SK-N-SH treated with all-trans-retinoic acid at 6 μM for 48 hours (cell line): ENCODE data around the gene FNDC8.

Experiments
- ATAC-seq: fragments of 200-7000 bp; cut with Tn5 transposase; 3 replicates; pipeline ENCODE4 v1.9.1; 2020; ENCODE audit warnings: mild to moderate bottlenecking, moderate library complexity
- ARNTL ChIP-seq: fragments of 450-650 bp; formaldehyde crosslinking; IDR thresholded peaks from 2 replicates; pipeline ENCODE4 v1.5.0; 2020; ENCODE audit warnings: low read depth, mild to moderate bottlenecking, moderate library complexity, borderline replicate concordance
- BACH2 ChIP-seq: fragments of 250-450 bp; sonication (Bioruptor Pico); IDR thresholded peaks from 2 replicates; pipeline ENCODE4 v1.9.0; 2021; ENCODE audit warnings: mild to moderate bottlenecking, borderline replicate concordance
- CSDC2 ChIP-seq: fragments of 250-450 bp; sonication (Bioruptor Pico); IDR thresholded peaks from 2 replicates; pipeline ENCODE4 v1.5.0; 2020; ENCODE audit warnings: mild to moderate bottlenecking, moderate library complexity
- ESRRG ChIP-seq: fragments of 250-450 bp; sonication (Bioruptor Pico); IDR thresholded peaks from 2 replicates; pipeline ENCODE4 v1.6.1; 2021; ENCODE audit warnings: mild to moderate bottlenecking
- GLIS3 ChIP-seq: fragments of 250-450 bp; sonication (Bioruptor Pico); IDR thresholded peaks from 2 replicates; pipeline ENCODE4 v1.5.0; 2020; ENCODE audit warnings: mild to moderate bottlenecking, moderate library complexity
- OSR1 ChIP-seq: fragments of 250-450 bp; sonication (Bioruptor Pico); IDR thresholded peaks from 2 replicates; pipeline ENCODE4 v1.8.0; 2022; ENCODE audit warnings: moderate library complexity, mild to moderate bottlenecking, inconsistent platforms
- PPARA ChIP-seq: fragments of 250-450 bp; sonication (Bioruptor Pico); IDR thresholded peaks from 2 replicates; pipeline ENCODE4 v1.5.0; 2020; ENCODE audit warnings: mild to moderate bottlenecking, borderline replicate concordance
- RARB ChIP-seq: fragments of 250-450 bp; sonication (Bioruptor Pico); IDR thresholded peaks from 2 replicates; pipeline ENCODE4 v1.8.0; 2021; ENCODE audit warnings: mild to moderate bottlenecking, moderate library complexity
- SNAI2 ChIP-seq: fragments of 250-450 bp; sonication (Bioruptor Pico); IDR thresholded peaks from 2 replicates; pipeline ENCODE4 v1.5.0; 2020; ENCODE audit warnings: mild to moderate bottlenecking, moderate library complexity
- TCF4 ChIP-seq: fragments of 250-450 bp; sonication (Bioruptor Pico); IDR thresholded peaks from 2 replicates; pipeline ENCODE4 v1.8.0; 2021; ENCODE audit warnings: mild to moderate bottlenecking, moderate library complexity, borderline replicate concordance
- TOX ChIP-seq: fragments of 250-450 bp; sonication (Bioruptor Pico); IDR thresholded peaks from 2 replicates; pipeline ENCODE4 v1.8.0; 2021; ENCODE audit warnings: mild to moderate bottlenecking, moderate library complexity, borderline replicate concordance
- ZC3H10 ChIP-seq: fragments of 250-450 bp; sonication (Bioruptor Pico); IDR thresholded peaks from 2 replicates; pipeline ENCODE4 v1.5.1; 2021; ENCODE audit warnings: mild to moderate bottlenecking, moderate library complexity
- ZFP3 ChIP-seq: fragments of 250-450 bp; sonication (Bioruptor Pico); IDR thresholded peaks from 2 replicates; pipeline ENCODE4 v1.5.0; 2020; ENCODE audit warnings: mild to moderate bottlenecking, moderate library complexity
- ZFP30 ChIP-seq: fragments of 450-650 bp; formaldehyde crosslinking; IDR thresholded peaks from 2 replicates; pipeline ENCODE4 v1.5.0; 2022; ENCODE audit warnings: mild to moderate bottlenecking, moderate library complexity
- ZNF565 ChIP-seq: fragments of 450-650 bp; formaldehyde crosslinking; conservative IDR thresholded peaks from 2 replicates; pipeline ENCODE4 v1.5.0; 2020; ENCODE audit warnings: low read depth, mild to moderate bottlenecking, moderate library complexity
- ZNF70 ChIP-seq: fragments of 450-650 bp; formaldehyde crosslinking; IDR thresholded peaks from 2 replicates; pipeline ENCODE4 v1.5.0; 2020; ENCODE audit warnings: mild to moderate bottlenecking, moderate library complexity
- TF ChIP-seq, protein P1 (sequence below): fragments of 250-450 bp; sonication (Bioruptor Pico); IDR thresholded peaks from 2 replicates; pipeline ENCODE4 v1.8.0; 2021; ENCODE audit warnings: low read depth, mild to moderate bottlenecking, moderate library complexity, borderline replicate concordance
- TF ChIP-seq, protein P2 (sequence below): fragments of 250-450 bp; sonication (Bioruptor Pico); IDR thresholded peaks from 2 replicates; pipeline ENCODE4 v1.5.1; 2021; ENCODE audit warnings: mild to moderate bottlenecking, moderate library complexity
- TF ChIP-seq, protein P3 (sequence below): fragments of 250-450 bp; sonication (Bioruptor Pico); IDR thresholded peaks from 2 replicates; pipeline ENCODE4 v1.5.1; 2020; ENCODE audit warnings: low read depth, mild to moderate bottlenecking, moderate library complexity
- TF ChIP-seq, protein P4 (sequence below): fragments of 250-450 bp; sonication (Bioruptor Pico); IDR thresholded peaks from 2 replicates; pipeline ENCODE4 v1.5.0; 2020; ENCODE audit warnings: mild to moderate bottlenecking, moderate library complexity

Gene FNDC8

DNA sequence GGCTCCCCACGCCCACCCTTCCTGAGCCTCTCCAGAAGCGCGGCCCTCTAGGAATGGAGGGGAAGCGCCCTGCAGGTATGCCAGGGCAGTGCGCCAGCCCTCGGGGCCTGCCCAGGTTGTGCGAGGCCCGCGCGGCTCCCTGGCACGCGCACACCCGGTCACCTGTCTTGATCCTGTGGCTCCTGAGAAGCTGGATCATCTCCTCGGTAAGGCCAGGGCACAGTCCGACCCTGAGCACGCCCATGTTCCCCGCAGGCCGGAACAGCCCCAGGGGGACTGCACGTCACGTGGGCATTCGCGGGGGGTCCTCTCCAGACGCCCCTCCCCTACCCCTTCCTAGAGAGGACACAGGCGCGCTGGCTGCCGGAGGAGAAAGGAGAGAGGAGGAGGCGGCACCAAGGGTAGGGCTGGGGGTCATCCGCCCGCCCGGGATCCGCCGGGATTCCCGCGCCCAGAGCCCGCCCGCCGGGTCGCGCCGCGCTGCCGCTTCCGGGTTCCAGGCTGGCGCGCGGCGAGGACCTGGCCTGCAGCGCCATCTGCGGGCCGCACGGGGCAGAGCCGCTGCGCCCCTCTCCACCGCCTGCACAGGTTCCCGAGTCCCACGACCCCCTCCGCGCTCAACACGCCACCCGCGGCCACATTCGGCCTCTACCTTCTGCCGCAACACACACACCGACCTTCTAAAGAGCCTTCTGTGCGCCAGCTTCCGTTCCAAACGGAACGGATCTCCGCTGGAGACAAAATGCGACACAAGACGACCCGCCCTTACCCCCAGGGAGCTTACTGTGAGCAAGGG lies 1.8 kb upstream of the FNDC8 start, which contains the start of gene RAD51D (continued):
- TF ChIP-seq, protein P1, sequence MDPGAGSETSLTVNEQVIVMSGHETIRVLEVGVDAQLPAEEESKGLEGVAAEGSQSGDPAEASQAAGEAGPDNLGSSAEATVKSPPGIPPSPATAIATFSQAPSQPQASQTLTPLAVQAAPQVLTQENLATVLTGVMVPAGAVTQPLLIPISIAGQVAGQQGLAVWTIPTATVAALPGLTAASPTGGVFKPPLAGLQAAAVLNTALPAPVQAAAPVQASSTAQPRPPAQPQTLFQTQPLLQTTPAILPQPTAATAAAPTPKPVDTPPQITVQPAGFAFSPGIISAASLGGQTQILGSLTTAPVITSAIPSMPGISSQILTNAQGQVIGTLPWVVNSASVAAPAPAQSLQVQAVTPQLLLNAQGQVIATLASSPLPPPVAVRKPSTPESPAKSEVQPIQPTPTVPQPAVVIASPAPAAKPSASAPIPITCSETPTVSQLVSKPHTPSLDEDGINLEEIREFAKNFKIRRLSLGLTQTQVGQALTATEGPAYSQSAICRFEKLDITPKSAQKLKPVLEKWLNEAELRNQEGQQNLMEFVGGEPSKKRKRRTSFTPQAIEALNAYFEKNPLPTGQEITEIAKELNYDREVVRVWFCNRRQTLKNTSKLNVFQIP (CRISPR knock-in tag), result no peak
- TF ChIP-seq OSR1 (no peak), GLIS3 (no peak), CSDC2 (CRISPR knock-in tag) (no peak), ZNF70 (CRISPR knock-in tag) (no peak)

DNA sequence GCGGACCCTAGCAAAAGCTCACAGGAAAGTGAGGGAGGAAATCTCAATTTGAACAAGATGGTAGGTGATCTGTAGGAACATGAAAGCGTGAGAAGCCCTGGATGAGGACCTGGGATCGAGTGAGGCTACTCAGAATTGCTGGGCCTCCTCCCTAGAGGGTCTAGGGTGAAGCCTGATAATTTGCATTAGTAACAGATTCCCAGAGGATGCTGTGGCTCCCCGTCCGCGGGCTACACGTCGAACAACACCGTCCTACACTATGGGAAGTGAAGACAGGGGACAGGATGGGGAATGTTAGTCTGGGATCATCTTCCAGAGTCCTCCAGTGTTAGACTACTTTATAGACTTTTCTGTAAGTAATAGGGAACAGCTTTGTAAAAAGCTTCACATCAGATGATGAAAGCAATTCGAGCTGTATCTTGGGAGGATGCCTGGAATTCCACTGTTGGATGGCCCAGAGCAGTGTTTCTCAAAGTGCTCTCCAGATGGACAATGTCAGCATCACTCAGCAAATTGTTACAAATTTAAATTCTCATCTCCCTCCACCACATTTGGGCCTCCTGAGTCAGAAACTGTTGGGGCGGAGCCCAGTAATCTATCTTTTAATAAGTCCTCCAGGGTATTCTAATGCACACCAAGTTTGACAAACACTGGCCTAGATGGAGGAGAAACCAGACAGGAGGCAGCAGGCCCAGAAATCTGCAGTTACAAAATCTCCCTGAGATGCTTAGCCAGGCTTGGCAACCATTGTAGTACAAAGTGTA lies 6.5 kb downstream of the FNDC8 start:
- no peak for TF ChIP-seq TCF4 (CRISPR knock-in tag)
- peak; percentile 53 for ATAC-seq

DNA sequence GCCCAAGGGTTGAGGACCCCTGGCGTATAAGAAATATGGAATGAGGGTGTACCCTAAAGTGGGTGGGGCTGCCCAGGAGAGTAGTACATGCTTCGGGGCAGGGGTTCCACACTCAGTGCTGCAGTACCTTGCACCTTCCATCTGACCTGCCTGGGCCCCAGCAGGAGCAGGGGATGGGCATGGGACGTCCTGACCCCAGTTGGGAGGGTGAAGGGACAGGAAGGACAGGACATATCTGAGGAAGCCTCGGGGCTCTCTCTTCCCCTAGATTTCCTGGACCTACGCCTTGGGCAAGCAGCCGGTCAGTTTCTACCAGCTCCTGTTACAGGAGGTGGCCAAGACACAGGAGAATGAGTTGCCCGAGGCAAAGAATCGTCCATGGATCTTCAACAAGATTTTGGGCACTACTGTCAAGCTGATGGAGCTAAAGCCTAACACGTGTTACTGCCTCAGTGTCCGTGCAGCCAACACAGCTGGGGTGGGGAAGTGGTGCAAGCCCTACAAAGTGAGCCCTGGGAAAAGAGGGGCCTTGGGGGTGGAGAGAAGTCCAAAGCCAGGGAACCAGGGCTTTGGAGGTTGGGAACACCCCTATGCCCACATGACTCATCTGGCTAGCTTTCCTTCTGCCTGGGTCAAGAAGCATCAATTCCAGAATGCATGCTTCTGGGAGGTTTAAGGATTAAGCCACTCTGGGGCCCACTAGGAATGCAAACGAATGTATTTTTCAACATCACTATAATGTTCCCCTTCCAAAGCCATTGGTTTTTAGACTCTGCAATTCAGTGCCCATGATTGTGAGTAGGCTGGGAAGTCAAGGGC lies 7.9 kb downstream of the FNDC8 start:
- ATAC-seq, result no peak
- no peak for TF ChIP-seq ESRRG (CRISPR knock-in tag)
- TF ChIP-seq ZFP3 (CRISPR knock-in tag), result no peak
- no peak for TF ChIP-seq ZNF70 (CRISPR knock-in tag)
- no peak for TF ChIP-seq TCF4 (CRISPR knock-in tag)
- TF ChIP-seq, protein P2, sequence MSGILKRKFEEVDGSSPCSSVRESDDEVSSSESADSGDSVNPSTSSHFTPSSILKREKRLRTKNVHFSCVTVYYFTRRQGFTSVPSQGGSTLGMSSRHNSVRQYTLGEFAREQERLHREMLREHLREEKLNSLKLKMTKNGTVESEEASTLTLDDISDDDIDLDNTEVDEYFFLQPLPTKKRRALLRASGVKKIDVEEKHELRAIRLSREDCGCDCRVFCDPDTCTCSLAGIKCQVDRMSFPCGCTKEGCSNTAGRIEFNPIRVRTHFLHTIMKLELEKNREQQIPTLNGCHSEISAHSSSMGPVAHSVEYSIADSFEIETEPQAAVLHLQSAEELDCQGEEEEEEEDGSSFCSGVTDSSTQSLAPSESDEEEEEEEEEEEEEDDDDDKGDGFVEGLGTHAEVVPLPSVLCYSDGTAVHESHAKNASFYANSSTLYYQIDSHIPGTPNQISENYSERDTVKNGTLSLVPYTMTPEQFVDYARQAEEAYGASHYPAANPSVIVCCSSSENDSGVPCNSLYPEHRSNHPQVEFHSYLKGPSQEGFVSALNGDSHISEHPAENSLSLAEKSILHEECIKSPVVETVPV (CRISPR knock-in tag), result no peak
- TF ChIP-seq RARB (CRISPR knock-in tag), result no peak
- TF ChIP-seq OSR1, result no peak
- TF ChIP-seq TOX, result no peak
- no peak for TF ChIP-seq ARNTL (CRISPR knock-in tag)
- no peak for TF ChIP-seq SNAI2 (CRISPR knock-in tag)
- no peak for TF ChIP-seq GLIS3
- TF ChIP-seq, protein P3, sequence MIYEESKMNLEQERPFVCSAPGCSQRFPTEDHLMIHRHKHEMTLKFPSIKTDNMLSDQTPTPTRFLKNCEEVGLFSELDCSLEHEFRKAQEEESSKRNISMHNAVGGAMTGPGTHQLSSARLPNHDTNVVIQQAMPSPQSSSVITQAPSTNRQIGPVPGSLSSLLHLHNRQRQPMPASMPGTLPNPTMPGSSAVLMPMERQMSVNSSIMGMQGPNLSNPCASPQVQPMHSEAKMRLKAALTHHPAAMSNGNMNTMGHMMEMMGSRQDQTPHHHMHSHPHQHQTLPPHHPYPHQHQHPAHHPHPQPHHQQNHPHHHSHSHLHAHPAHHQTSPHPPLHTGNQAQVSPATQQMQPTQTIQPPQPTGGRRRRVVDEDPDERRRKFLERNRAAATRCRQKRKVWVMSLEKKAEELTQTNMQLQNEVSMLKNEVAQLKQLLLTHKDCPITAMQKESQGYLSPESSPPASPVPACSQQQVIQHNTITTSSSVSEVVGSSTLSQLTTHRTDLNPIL (CRISPR knock-in tag), result no peak
- no peak for TF ChIP-seq BACH2
- TF ChIP-seq, protein P1 (CRISPR knock-in tag), result no peak
- TF ChIP-seq ZC3H10 (CRISPR knock-in tag), result no peak
- no peak for TF ChIP-seq CSDC2 (CRISPR knock-in tag)

DNA sequence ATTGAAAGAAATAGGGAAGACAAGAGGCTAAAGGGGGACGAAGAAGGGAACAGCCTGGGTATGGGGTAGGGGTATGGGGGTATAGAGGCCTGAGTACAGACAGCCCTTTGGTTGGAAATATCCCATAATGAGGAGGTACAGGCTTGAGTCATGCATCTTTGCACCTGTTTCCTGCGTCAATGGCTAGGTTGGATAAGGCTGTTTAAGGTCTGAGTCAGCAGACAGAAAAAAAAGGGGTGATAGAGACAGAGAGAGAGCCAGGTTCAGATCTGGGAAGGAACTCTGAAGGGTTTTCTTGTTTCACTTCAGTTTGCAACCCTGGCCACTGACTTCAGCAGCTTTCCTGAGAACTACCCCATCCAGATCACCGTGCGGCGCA lies 8.5 kb downstream of the FNDC8 start:
- no peak for ATAC-seq
- TF ChIP-seq SNAI2 (CRISPR knock-in tag), result no peak

DNA sequence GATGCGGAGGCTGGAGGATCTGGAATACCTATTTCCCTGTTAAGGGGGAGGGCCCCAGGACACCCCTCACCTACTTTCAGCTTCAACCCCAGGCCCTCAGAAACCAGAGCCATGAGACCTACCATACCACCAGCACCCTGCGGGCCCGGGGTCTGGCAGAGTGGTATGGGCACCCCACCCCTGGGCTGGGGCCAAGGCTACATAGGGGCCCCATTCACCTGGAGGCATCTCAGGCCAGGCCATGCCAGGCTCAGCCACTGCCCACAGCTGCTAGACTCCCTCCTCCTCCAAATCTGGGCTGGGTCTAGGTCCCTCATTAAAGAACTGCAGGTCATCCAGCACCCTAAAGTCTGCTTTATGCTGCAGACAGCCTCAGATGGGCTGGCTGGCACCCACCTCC lies 9.0 kb downstream of the FNDC8 start:
- no peak for ATAC-seq
- TF ChIP-seq, protein P1 (CRISPR knock-in tag), result no peak
- TF ChIP-seq PPARA (CRISPR knock-in tag) (no peak), CSDC2 (CRISPR knock-in tag) (no peak), ARNTL (CRISPR knock-in tag) (no peak), SNAI2 (CRISPR knock-in tag) (no peak), ZNF565 (CRISPR knock-in tag) (no peak), ZFP30 (CRISPR knock-in tag) (no peak)
- TF ChIP-seq, protein P4, sequence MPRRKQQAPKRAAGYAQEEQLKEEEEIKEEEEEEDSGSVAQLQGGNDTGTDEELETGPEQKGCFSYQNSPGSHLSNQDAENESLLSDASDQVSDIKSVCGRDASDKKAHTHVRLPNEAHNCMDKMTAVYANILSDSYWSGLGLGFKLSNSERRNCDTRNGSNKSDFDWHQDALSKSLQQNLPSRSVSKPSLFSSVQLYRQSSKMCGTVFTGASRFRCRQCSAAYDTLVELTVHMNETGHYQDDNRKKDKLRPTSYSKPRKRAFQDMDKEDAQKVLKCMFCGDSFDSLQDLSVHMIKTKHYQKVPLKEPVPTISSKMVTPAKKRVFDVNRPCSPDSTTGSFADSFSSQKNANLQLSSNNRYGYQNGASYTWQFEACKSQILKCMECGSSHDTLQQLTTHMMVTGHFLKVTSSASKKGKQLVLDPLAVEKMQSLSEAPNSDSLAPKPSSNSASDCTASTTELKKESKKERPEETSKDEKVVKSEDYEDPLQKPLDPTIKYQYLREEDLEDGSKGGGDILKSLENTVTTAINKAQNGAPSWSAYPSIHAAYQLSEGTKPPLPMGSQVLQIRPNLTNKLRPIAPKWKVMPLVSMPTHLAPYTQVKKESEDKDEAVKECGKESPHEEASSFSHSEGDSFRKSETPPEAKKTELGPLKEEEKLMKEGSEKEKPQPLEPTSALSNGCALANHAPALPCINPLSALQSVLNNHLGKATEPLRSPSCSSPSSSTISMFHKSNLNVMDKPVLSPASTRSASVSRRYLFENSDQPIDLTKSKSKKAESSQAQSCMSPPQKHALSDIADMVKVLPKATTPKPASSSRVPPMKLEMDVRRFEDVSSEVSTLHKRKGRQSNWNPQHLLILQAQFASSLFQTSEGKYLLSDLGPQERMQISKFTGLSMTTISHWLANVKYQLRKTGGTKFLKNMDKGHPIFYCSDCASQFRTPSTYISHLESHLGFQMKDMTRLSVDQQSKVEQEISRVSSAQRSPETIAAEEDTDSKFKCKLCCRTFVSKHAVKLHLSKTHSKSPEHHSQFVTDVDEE (CRISPR knock-in tag), result no peak
